HepG2 (cell line): ENCODE results near the gene FANCD2. TPM values are rescaled to one million over a fixed set of nuclear protein-coding genes. Genes with fewer than 3 reads are reported as not detected.

Experiments used
- CBX5 ChIP-seq: sonication (generic); formaldehyde crosslinking; IDR thresholded peaks from 2 replicates; pipeline ENCODE4 v1.4.0; 2020; ENCODE audit warnings: missing genetic modification reagents, borderline replicate concordance
- DNMT3B ChIP-seq: conservative IDR thresholded peaks from 2 replicates; pipeline ENCODE4 v1.6.1; 2016; ENCODE audit warnings: missing biosample characterization, control low read depth
- FOXC1 ChIP-seq: sonication (generic); formaldehyde crosslinking; IDR thresholded peaks from 2 replicates; pipeline ENCODE4 v1.8.0; 2022; ENCODE audit warnings: mild to moderate bottlenecking, missing genetic modification reagents, borderline replicate concordance
- KIAA2018 ChIP-seq: sonication (generic); formaldehyde crosslinking; IDR thresholded peaks from 2 replicates; pipeline ENCODE4 v1.5.0; 2020; ENCODE audit warnings: mild to moderate bottlenecking, missing genetic modification reagents, borderline replicate concordance
- MEIS1 ChIP-seq: sonication (generic); formaldehyde crosslinking; IDR thresholded peaks from 2 replicates; pipeline ENCODE4 v1.9.0; 2021; ENCODE audit warnings: mild to moderate bottlenecking, missing genetic modification reagents, moderate library complexity, borderline replicate concordance
- PREB ChIP-seq: sonication (generic); formaldehyde crosslinking; IDR thresholded peaks from 2 replicates; pipeline ENCODE4 v1.4.0; 2020; ENCODE audit warnings: missing genetic modification reagents
- STAT6 ChIP-seq: sonication (generic); formaldehyde crosslinking; IDR thresholded peaks from 2 replicates; pipeline ENCODE4 v1.4.0; 2020; ENCODE audit warnings: missing genetic modification reagents, mild to moderate bottlenecking, borderline replicate concordance
- THAP11 ChIP-seq: IDR thresholded peaks from 2 replicates; pipeline ENCODE4 v1.6.1; 2016; ENCODE audit warnings: missing biosample characterization, missing genetic modification reagents
- TIGD3 ChIP-seq: sonication (generic); formaldehyde crosslinking; IDR thresholded peaks from 2 replicates; pipeline ENCODE4 v1.5.1; 2020; ENCODE audit warnings: mild to moderate bottlenecking, missing genetic modification reagents, borderline replicate concordance
- ZNF234 ChIP-seq: sonication (generic); formaldehyde crosslinking; conservative IDR thresholded peaks from 2 replicates; pipeline ENCODE4 v1.5.1; 2020; ENCODE audit warnings: mild to moderate bottlenecking, missing genetic modification reagents
- ZNF556 ChIP-seq: sonication (generic); formaldehyde crosslinking; IDR thresholded peaks from 2 replicates; pipeline ENCODE4 v1.4.0; 2020; ENCODE audit warnings: mild to moderate bottlenecking, missing genetic modification reagents, borderline replicate concordance
- ZNF766 ChIP-seq: sonication (generic); formaldehyde crosslinking; IDR thresholded peaks from 2 replicates; pipeline ENCODE4 v1.5.0; 2020; ENCODE audit warnings: missing genetic modification reagents, borderline replicate concordance
- ZSCAN20 ChIP-seq: sonication (generic); formaldehyde crosslinking; IDR thresholded peaks from 2 replicates; pipeline ENCODE4 v1.4.0; 2020; ENCODE audit warnings: missing genetic modification reagents, mild to moderate bottlenecking, borderline replicate concordance
- polyA plus RNA-seq, 8 experiments: library from polyadenylated mRNA; depleted of rRNA in 3 of 8; stranded (reverse) in 7 of 8; unstranded in 1 of 8; fragments of >200 nt; fragmentation: Illumina TruSeq in 4 of 8; extraction: Trizol in 4 of 8; gene quantifications; 2 replicates each; pipeline versions ENCODE4 v1.2.1 to v1.2.3, GENCODE V29; 2011 to 2016; ENCODE audit warnings: low read depth in 4 of 8, missing spikeins in 1 of 8, mixed read lengths in 1 of 8; ENCODE audit not compliant: insufficient read depth in 1 of 8
- total RNA-seq, 5 experiments: library from RNA; depleted of rRNA; stranded (reverse); fragments of >200 nt; fragmentation: Illumina TruSeq; extraction: Trizol; gene quantifications; 2 replicates each; pipeline ENCODE4 v1.2.3, GENCODE V29; 2016; ENCODE audit warnings: low read depth in 1 of 5

The FANCD2 gene
- total and polyA plus RNA-seq, 2 of the 13 experiments (the other 11 are each of a cell fraction or from before 2014, with no cell fraction given) = 10.1 to 42.0 TPM

- TF ChIP-seq TIGD3 (CRISPR knock-in tag) (no peak), FOXC1 (peak; percentile 72), ZNF766 (CRISPR knock-in tag) (0 out of 2 replicates have a peak, but pooled peaks have one; percentile 32), ZSCAN20 (CRISPR knock-in tag) (0 out of 2 replicates have a peak, but pooled peaks have one; percentile 52), KIAA2018 (CRISPR knock-in tag) (no peak), ZNF556 (CRISPR knock-in tag) (no peak), THAP11 (peak; percentile 81), PREB (CRISPR knock-in tag) (0 out of 2 replicates have a peak, but pooled peaks have one; percentile 50), ZNF234 (CRISPR knock-in tag) (no peak), STAT6 (CRISPR knock-in tag) (peak; percentile 64; the same call in 1 of the 2 replicates), MEIS1 (CRISPR knock-in tag) (0 out of 2 replicates have a peak, but pooled peaks have one; percentile 9), DNMT3B (CRISPR knock-in tag) (no peak), CBX5 (CRISPR knock-in tag) (0 out of 2 replicates have a peak, but pooled peaks have one; percentile 13)
Observed at GRCh38 chr3:10115326-10116137, 89.3 kb downstream of the FANCD2 start, which contains the start of gene BRK1 (continued).
